A549 (cell line): Measurements from ENCODE around the gene RAB32.

Source experiments
- CHD2 ChIP-seq: fragments of 150-350 bp; IDR thresholded peaks from 2 replicates; pipeline ENCODE4 v1.6.1; 2014; ENCODE audit warnings: low read length; ENCODE audit not compliant: partially characterized antibody
- EP300 ChIP-seq, 2 experiments: fragments of >200 bp; sonication (Bioruptor Twin); formaldehyde crosslinking; IDR thresholded peaks; 2 replicates in 1 of 2; 3 replicates in 1 of 2; pipeline ENCODE4 v1.6.1; 2016 to 2017
- HDAC2 ChIP-seq: fragments of 200-600 bp; sonication (generic); IDR thresholded peaks from 2 replicates; pipeline ENCODE4 v1.6.1; 2016
- JUN ChIP-seq, 2 experiments: fragments of >200 bp; sonication (Bioruptor Twin); formaldehyde crosslinking; IDR thresholded peaks; 2 replicates in 1 of 2; 3 replicates in 1 of 2; pipeline ENCODE4 v1.6.1; 2016 to 2017
- POLR2A ChIP-seq: IDR thresholded peaks from 2 replicates; pipeline ENCODE4 v1.6.1; 2012; ENCODE audit warnings: mild to moderate bottlenecking, low read length
- POLR2AphosphoS2 ChIP-seq: conservative IDR thresholded peaks from 2 replicates; pipeline ENCODE4 v1.6.1; 2012; ENCODE audit warnings: low read length, improper control_type of control experiment, inconsistent platforms
- RFX5 ChIP-seq: fragments of 450-650 bp; IDR thresholded peaks from 2 replicates; pipeline ENCODE4 v1.7.1; 2014; ENCODE audit warnings: antibody characterized with exemption, mild to moderate bottlenecking, moderate library complexity
- TFCP2L1 ChIP-seq: fragments of 250-450 bp; sonication (Bioruptor Pico); IDR thresholded peaks from 2 replicates; pipeline ENCODE4 v1.5.0; 2021; ENCODE audit warnings: mild to moderate bottlenecking
- TF ChIP-seq, protein P1 (sequence below): fragments of 200-600 bp; sonication (generic); IDR thresholded peaks from 2 replicates; pipeline ENCODE4 v1.6.1; 2016; ENCODE audit warnings: antibody characterized with exemption, mild to moderate bottlenecking, moderate library complexity
- TF ChIP-seq, protein P2 (sequence below): fragments of >200 bp; sonication (Bioruptor Twin); formaldehyde crosslinking; IDR thresholded peaks from 3 replicates; pipeline ENCODE4 v1.6.1; 2016
- TF ChIP-seq, protein P3 (sequence below): fragments of >200 bp; sonication (Bioruptor Twin); formaldehyde crosslinking; IDR thresholded peaks from 3 replicates; pipeline ENCODE4 v1.5.1; 2016

DNA sequence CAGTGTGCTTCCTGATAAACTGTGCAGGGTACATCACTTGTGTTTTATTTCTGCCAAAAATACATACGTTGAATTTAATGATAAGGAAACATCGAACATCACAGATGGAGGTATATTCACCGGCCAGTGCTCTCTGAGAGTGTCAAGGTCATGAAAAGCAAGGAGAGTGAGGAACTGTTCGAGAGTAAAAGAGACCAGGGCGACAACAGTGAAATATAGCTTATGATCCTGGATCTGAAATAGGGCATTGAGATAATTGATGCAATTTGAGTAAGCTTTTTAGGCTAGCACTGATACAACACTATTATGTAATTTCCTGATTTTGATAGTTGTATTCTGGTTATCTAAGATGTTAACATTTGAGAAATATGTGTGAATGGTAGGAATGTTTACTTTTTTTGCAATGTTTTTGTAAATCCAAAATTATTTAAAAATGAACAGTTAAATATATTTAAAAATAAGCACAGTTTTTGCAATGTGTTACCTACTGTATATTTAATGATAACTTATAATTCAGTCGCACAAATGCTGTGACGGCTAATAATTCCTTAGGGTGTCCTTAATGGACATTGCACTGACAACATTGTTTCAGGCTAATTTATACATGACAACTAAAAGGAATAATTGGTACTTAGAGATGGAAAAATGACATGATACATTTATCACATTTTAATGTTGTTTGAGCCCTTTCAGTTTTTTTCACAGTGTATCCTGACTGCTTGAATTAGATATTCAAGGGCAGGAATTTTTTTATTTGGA, 9.9 kb downstream of the RAB32 start:
- TF ChIP-seq, protein P1, sequence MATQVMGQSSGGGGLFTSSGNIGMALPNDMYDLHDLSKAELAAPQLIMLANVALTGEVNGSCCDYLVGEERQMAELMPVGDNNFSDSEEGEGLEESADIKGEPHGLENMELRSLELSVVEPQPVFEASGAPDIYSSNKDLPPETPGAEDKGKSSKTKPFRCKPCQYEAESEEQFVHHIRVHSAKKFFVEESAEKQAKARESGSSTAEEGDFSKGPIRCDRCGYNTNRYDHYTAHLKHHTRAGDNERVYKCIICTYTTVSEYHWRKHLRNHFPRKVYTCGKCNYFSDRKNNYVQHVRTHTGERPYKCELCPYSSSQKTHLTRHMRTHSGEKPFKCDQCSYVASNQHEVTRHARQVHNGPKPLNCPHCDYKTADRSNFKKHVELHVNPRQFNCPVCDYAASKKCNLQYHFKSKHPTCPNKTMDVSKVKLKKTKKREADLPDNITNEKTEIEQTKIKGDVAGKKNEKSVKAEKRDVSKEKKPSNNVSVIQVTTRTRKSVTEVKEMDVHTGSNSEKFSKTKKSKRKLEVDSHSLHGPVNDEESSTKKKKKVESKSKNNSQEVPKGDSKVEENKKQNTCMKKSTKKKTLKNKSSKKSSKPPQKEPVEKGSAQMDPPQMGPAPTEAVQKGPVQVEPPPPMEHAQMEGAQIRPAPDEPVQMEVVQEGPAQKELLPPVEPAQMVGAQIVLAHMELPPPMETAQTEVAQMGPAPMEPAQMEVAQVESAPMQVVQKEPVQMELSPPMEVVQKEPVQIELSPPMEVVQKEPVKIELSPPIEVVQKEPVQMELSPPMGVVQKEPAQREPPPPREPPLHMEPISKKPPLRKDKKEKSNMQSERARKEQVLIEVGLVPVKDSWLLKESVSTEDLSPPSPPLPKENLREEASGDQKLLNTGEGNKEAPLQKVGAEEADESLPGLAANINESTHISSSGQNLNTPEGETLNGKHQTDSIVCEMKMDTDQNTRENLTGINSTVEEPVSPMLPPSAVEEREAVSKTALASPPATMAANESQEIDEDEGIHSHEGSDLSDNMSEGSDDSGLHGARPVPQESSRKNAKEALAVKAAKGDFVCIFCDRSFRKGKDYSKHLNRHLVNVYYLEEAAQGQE = no peak
- TF ChIP-seq, protein P2, sequence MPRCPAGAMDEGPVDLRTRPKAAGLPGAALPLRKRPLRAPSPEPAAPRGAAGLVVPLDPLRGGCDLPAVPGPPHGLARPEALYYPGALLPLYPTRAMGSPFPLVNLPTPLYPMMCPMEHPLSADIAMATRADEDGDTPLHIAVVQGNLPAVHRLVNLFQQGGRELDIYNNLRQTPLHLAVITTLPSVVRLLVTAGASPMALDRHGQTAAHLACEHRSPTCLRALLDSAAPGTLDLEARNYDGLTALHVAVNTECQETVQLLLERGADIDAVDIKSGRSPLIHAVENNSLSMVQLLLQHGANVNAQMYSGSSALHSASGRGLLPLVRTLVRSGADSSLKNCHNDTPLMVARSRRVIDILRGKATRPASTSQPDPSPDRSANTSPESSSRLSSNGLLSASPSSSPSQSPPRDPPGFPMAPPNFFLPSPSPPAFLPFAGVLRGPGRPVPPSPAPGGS = no peak
- TF ChIP-seq, protein P3, sequence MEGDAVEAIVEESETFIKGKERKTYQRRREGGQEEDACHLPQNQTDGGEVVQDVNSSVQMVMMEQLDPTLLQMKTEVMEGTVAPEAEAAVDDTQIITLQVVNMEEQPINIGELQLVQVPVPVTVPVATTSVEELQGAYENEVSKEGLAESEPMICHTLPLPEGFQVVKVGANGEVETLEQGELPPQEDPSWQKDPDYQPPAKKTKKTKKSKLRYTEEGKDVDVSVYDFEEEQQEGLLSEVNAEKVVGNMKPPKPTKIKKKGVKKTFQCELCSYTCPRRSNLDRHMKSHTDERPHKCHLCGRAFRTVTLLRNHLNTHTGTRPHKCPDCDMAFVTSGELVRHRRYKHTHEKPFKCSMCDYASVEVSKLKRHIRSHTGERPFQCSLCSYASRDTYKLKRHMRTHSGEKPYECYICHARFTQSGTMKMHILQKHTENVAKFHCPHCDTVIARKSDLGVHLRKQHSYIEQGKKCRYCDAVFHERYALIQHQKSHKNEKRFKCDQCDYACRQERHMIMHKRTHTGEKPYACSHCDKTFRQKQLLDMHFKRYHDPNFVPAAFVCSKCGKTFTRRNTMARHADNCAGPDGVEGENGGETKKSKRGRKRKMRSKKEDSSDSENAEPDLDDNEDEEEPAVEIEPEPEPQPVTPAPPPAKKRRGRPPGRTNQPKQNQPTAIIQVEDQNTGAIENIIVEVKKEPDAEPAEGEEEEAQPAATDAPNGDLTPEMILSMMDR = no peak
- TF ChIP-seq CHD2 (no peak), RFX5 (no peak), POLR2AphosphoS2 (no peak), EP300 (IDR thresholded peaks at IDR 0.05) (no peak), POLR2A (no peak), TFCP2L1 (CRISPR knock-in tag) (no peak), HDAC2 (no peak), JUN (IDR thresholded peaks at IDR 0.05) (no peak)
